GM21528 (cell line): ENCODE measurements around the gene CAB39.
"Not testable (repeated sequence)": the region's sequence is repeated elsewhere in the genome, so short reads cannot be mapped to it uniquely, and the experiment has no call there.

Source experiments
- ATAC-seq: cut with Tn5 transposase; IDR thresholded peaks from one replicate; pipeline ENCODE4 v1.9.1; 2021; ENCODE audit warnings: mild to moderate bottlenecking, moderate library complexity; ENCODE audit not compliant: unreplicated experiment, low FRiP score

Gene CAB39

GRCh38 chr2:230713331-230714135, 891 bp downstream of the CAB39 start:
- ATAC-seq, result peak; percentile 33

- no peak for ATAC-seq
Measured at GRCh38 chr2:230714136-230714480, 1.5 kb downstream of the CAB39 start.

GRCh38 chr2:230715201-230715600, 2.6 kb downstream of the CAB39 start:
- ATAC-seq, result no peak

- no peak for ATAC-seq
Measured at GRCh38 chr2:230716588-230716987, 3.9 kb downstream of the CAB39 start.

GRCh38 chr2:230717600-230717999, 5.0 kb downstream of the CAB39 start:
- ATAC-seq, result no peak

- no peak for ATAC-seq
Measured at GRCh38 chr2:230719340-230719739, 6.7 kb downstream of the CAB39 start.

- ATAC-seq, result no peak
Measured at GRCh38 chr2:230721712-230722111, 9.1 kb downstream of the CAB39 start.

- ATAC-seq, result no peak
Measured at GRCh38 chr2:230722207-230722885, 9.7 kb downstream of the CAB39 start.

- ATAC-seq, result no peak
Measured at GRCh38 chr2:230723363-230723762, 10.7 kb downstream of the CAB39 start.

GRCh38 chr2:230724957-230725356, 12.3 kb downstream of the CAB39 start:
- ATAC-seq, result not testable (repeated sequence)

- ATAC-seq, result no peak
Measured at GRCh38 chr2:230731512-230731911, 18.9 kb downstream of the CAB39 start.

GRCh38 chr2:230732914-230733401, 20.3 kb downstream of the CAB39 start:
- ATAC-seq, result no peak

- ATAC-seq, result no peak
Measured at GRCh38 chr2:230734247-230735175, 21.9 kb downstream of the CAB39 start.

- ATAC-seq, result no peak
Measured at GRCh38 chr2:230735884-230736283, 23.2 kb downstream of the CAB39 start.

GRCh38 chr2:230737300-230737699, 24.7 kb downstream of the CAB39 start:
- ATAC-seq, result no peak

- ATAC-seq, result no peak
Measured at GRCh38 chr2:230737791-230738226, 25.2 kb downstream of the CAB39 start.

GRCh38 chr2:230738391-230738811, 25.8 kb downstream of the CAB39 start:
- no peak for ATAC-seq

GRCh38 chr2:230738924-230739323, 26.3 kb downstream of the CAB39 start:
- ATAC-seq, result no peak

GRCh38 chr2:230739961-230740360, 27.3 kb downstream of the CAB39 start:
- no peak for ATAC-seq

- ATAC-seq, result no peak
Measured at GRCh38 chr2:230742781-230743180, 30.1 kb downstream of the CAB39 start.

GRCh38 chr2:230746213-230746612, 33.6 kb downstream of the CAB39 start:
- no peak for ATAC-seq
